SIG-M5 (cell line): Measurements from ENCODE around the gene TESPA1.

Source experiments
- DNase-seq: peaks from one replicate; lab custom pipeline; 2025; lab: John Stamatoyannopoulos, UW

TESPA1 gene

GRCh38 chr12:54983536-54984101 is 943 bp downstream of the TESPA1 start:
- no peak for DNase-seq

GRCh38 chr12:54981796-54982195 is 2.8 kb downstream of the TESPA1 start:
- DNase-seq, result no peak

DNA sequence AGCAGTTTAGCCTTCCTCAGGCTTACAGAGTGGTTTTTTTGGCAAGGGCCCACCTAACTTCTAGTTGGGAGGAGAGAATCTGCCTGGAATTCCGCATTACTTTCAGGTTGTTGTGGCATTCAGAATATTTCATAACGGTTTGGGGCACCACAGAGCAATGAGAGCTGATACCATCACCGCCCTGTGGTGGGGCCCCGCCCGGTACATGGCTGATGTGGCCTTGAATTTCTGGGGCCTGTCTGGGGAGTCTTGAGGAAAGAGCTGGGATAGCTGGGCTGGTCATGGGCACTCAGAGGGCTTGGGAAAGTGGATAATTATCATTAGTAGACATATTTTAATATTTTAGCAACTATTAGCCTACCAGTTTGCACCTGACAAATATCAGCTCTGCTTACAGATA is 4.2 kb downstream of the TESPA1 start:
- no peak for DNase-seq

GRCh38 chr12:54977857-54978256 is 6.7 kb downstream of the TESPA1 start:
- DNase-seq, result no peak

GRCh38 chr12:54977155-54977554 is 7.4 kb downstream of the TESPA1 start:
- no peak for DNase-seq

DNA sequence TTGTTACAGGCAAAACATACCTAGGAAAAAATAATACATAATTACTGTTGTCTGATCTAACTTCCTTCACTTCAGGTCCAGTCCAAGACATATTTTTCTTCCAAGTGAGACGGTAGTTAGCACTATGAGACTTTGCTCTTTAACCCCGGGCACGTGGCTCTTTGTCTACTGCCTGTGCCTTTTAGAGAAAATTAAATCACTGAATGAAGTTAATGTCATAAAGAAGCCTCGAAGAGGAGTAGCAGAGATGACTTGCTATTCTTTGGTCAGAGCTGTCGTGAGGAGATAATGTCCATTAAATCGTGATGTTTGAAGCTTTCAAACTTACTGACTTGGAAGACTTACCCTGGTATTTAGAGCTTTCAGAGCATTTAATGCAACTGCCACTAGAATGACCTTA is 8.7 kb downstream of the TESPA1 start:
- DNase-seq, result no peak

GRCh38 chr12:54975272-54975671 is 9.3 kb downstream of the TESPA1 start:
- no peak for DNase-seq

DNA sequence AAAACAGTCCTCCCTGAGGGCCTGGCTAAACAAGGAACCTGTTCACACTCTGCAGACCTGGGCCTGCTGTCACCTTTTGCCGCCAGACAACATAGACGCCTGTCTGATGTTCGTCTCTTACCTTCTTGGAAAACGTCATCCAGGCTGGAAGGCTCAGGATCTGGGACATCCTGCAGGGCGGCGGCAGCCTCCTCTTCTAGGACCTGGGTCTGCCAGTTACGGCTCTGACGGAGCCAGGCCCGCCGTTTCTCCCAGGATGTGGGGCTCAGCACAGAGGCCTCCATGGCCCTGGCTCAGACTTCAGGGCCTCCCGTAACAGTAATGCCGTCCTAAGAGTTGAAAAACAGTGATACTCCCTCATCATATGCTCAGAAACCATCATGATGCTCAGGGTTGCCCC is 10.3 kb downstream of the TESPA1 start:
- no peak for DNase-seq

GRCh38 chr12:54973556-54973955 is 11.0 kb downstream of the TESPA1 start:
- no peak for DNase-seq

DNA sequence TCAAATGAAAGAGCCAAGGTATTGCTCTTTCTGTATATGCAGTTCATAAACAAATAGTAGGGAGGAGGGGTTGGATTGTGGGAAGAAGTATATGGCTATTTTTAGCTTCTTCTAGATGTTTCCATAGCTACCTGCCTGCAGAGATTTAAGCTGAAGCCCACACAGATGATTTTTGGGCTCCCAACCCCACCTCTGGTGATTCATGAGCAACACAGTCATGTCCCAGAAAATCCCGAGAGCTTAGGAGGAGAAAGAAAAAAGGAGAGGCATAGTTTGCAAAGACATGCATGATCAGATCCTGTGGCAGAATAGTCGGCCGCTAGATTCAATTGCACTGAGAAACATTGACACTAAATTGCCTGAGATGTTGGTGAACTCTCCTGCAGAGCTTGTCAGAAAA is 13.8 kb downstream of the TESPA1 start:
- no peak for DNase-seq

DNA sequence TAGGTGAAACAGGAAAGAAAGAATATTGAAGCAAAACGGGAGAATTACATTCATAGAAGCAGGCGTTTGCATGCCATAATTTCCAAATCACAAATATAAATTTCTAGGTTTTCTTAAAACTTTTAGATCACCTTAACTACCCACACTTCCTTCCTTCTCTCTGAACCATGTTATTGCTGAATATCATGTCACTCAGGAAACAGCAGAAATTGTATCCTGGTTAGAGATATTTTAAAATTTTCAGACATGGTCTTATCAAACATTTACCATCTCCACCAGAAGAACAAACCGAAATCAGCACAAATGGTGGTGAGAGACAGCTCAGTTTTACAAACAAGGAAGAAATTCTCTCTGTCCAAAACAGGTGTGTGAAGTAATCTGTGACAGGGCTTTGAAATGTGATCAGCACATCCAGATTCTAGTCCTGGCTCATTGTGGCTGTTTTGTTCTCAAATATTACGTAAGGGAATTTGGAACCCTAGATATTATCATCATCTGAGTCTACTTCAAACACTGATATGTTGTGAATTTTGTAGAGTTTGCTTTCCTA is 16.3 kb downstream of the TESPA1 start:
- no peak for DNase-seq

DNA sequence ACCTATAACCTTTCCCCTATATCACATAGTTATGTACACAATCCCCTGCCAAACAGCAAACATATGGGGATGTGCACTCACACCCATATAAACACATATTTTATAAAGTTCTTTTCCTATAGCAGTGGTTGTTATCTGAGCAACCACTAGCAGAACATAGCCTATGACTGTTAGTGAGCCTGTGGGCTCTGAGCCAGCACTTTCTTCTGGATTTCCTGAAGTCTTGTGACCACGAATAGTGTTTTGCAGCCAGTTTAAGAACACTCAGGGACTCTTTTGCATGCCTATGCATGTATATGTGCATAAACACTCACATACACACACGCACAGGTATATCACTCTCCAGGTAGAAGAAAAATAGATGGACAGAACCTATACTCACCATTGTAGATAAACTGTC is 17.1 kb downstream of the TESPA1 start:
- no peak for DNase-seq

GRCh38 chr12:54961190-54961589 is 23.4 kb downstream of the TESPA1 start:
- no peak for DNase-seq

- DNase-seq, result no peak
Measured at GRCh38 chr12:54959291-54960018, 25.1 kb downstream of the TESPA1 start.

DNA sequence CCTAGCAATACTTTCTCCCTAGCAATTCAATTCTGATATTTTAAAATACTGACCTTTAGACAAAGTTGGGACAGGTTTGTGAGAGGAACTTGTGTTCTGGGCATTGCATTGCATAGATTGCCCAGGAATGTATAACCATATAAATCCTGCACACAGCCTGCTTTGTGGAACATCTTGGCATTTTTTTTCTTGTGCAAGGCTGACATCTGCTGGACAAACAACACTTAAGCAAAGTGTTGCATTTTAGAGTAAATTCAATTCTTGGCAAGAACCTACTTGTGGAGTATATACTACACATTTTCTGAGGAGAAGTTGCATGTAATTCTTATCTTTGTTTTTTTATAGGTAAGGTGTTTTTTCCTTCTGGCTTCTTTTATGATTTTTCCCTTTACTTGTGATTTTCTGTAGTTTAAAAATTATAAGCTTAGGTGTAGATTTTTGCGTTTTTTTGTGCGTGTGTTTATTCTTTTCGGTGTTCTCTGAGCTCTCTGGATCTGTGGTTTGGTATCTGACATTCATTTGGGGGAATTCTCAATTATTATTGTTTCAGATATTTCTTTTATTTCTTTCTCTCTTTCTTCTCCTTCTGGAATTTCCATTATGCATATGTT is 26.4 kb downstream of the TESPA1 start:
- no peak for DNase-seq

- no peak for DNase-seq
Measured at GRCh38 chr12:54956818-54957641, 27.5 kb downstream of the TESPA1 start.

GRCh38 chr12:54956322-54956721 is 28.2 kb downstream of the TESPA1 start:
- no peak for DNase-seq

GRCh38 chr12:54954801-54955200 is 29.8 kb downstream of the TESPA1 start:
- no peak for DNase-seq

- DNase-seq, result no peak
Measured at GRCh38 chr12:54954228-54954627, 30.3 kb downstream of the TESPA1 start.

- DNase-seq, result no peak
Measured at GRCh38 chr12:54950071-54950727, 34.4 kb downstream of the TESPA1 start.

DNA sequence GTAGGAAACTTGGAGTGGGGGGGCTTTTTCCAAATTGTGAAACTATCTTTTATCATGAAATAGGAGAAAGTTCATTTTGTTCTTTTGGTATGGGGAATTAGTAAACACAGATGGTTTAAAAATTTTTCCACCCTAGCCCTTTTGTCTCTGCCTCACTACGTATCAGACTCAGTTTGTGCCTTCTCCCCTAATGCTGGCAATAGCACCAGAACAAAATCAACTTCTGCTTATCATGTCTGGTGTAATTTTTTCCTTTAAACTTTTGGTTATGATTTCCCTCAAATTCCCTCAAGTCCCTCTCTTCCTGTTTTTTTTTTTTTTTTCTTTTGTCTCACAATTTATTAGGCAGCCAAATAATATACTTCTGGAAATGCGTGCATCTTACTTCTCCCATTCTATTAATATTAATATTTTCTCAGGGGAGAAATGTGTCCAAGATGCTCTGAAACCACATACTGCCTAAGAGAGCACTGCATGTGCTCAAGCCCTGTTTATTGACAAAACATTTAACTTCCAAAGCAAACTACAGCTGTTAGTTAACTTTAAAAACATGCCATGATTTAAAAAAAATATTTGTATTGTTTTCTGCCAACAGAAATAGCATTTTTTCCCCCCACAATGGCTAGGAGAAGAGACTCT is 35.4 kb downstream of the TESPA1 start:
- DNase-seq, result no peak
